ENCODE measurements around the gene ADCY5. TPM values are rescaled to one million over a fixed set of nuclear protein-coding genes. Genes with fewer than 3 reads are reported as not detected.

The ADCY5 gene
- polyA plus RNA-seq, 1 experiment = 0.21 TPM

DNA sequence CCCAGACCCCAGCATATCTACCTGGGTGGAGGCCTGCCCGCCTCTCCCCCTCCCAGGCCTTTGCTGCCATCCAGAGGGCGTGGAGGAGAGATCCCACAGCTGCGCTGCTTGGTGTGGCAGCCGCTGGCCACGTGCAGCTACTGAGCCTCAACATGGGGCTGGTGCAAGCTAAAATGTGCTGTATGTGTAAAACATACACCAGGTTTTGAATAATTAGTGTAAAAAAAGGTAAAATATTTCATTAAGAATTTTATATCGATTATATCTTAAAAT, 151.3 kb downstream of the ADCY5 start:
- ChIA-PET CTCF (interaction anchor here (1.0 kb wide), 1 partner anchor 9 kb away, joined by 3 read pairs; no protein-coding TSS in a partner anchor), POLR2A (no interaction called here)
- H3K36me3 ChIP-seq (ENCODE audit: control insufficient read depth, insufficient read depth, low read length) = no peaks in the 10 kb centered on the region
- H3K27me3 ChIP-seq (ENCODE audit: control insufficient read depth, insufficient read depth, low read length) = peaks cover 5% of the 10 kb centered on the region
- DNase-seq (ENCODE audit: low read depth) = no peak
- no peak overlapping the region for H3K4me3 ChIP-seq (ENCODE audit: low read depth, low read length)
- TF ChIP-seq, protein P1, sequence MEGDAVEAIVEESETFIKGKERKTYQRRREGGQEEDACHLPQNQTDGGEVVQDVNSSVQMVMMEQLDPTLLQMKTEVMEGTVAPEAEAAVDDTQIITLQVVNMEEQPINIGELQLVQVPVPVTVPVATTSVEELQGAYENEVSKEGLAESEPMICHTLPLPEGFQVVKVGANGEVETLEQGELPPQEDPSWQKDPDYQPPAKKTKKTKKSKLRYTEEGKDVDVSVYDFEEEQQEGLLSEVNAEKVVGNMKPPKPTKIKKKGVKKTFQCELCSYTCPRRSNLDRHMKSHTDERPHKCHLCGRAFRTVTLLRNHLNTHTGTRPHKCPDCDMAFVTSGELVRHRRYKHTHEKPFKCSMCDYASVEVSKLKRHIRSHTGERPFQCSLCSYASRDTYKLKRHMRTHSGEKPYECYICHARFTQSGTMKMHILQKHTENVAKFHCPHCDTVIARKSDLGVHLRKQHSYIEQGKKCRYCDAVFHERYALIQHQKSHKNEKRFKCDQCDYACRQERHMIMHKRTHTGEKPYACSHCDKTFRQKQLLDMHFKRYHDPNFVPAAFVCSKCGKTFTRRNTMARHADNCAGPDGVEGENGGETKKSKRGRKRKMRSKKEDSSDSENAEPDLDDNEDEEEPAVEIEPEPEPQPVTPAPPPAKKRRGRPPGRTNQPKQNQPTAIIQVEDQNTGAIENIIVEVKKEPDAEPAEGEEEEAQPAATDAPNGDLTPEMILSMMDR (IDR thresholded peaks at IDR 0.05; ENCODE audit: insufficient read depth, low read depth, low read length) = no peak

DNA sequence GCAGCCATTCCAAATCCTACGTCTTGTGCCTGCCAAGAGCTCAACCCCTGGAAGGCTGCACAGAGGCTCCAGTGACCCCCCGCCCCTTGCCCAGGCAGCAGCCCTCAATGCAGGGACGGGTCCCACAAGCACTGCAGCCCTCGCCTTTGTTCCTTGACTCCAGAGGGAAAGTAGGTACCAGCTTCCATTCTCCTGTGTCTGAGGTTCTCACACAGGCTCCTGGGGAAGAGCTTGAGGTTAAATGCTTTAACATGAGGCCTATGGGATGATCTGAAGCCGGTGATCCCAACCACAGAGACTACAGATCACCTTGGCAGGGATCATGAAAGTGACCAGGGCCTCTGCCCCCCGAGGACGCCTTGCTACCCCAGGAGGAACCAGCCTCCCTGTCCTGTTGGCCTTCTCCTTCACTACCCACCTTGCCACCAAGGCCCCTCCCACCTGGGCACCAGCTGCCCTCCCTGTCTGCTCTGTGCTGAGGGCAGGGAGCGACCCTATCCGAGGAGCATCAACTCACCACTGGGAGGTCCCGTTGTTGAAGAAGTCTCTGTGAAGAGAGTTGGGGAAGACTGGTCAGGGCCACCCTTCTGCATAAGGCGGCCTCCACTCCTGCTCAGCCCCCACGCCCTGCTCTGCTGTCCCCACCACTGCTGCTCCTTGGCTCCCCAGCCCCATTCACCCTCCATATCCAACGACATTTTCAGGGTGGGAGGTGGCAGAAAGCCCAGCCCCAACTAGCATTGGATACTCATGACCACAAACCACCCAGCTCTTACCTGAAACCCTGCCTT, 151.9 kb downstream of the ADCY5 start:
- Histone ChIP-seq H3K4me3 (ENCODE audit: low read depth, low read length) (no peak overlapping the region), H3K36me3 (ENCODE audit: control insufficient read depth, insufficient read depth, low read length) (no peaks in the 10 kb centered on the region), H3K27me3 (ENCODE audit: control insufficient read depth, insufficient read depth, low read length) (peaks cover 5% of the 10 kb centered on the region)
- ChIA-PET CTCF (interaction anchor here (0.9 to 1.0 kb wide), 3 partner anchors 7 to 193 kb away, joined by 3 to 5 read pairs (median 3); no protein-coding TSS in a partner anchor), POLR2A (no interaction called here)
- no peak for DNase-seq (ENCODE audit: low read depth)
- TF ChIP-seq, protein P1 (IDR thresholded peaks at IDR 0.05; ENCODE audit: insufficient read depth, low read depth, low read length) = no peak

DNA sequence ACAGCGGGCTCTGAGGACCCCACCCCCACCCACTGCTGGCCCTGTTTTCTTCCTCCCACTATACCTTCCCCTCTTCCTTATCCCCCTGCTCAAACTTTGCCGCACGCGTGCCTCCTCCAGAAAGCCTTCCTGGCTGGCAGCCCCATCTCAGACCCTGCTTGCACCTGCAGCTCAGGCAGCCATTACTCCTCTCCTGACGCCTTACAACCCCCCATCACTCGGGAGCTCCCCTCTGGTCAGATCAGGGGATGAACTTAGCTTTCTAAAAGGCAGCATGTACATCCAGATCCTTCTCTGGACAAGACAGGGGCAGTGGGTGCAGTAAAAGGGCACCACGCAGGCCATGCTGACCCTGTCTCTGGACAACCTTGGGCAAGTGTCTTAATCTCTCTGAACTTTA, 152.6 kb downstream of the ADCY5 start:
- DNase-seq (ENCODE audit: low read depth) = no peak
- Histone ChIP-seq H3K36me3 (ENCODE audit: control insufficient read depth, insufficient read depth, low read length) (no peaks in the 10 kb centered on the region), H3K27me3 (ENCODE audit: control insufficient read depth, insufficient read depth, low read length) (peaks cover 5% of the 10 kb centered on the region), H3K4me3 (ENCODE audit: low read depth, low read length) (no peak overlapping the region)
- TF ChIP-seq, protein P1 (IDR thresholded peaks at IDR 0.05; ENCODE audit: insufficient read depth, low read depth, low read length) = no peak
- ChIA-PET POLR2A (no interaction called here), CTCF (interaction anchor here (0.9 to 1.0 kb wide), 2 partner anchors 8 to 193 kb away, joined by 3 to 5 read pairs; no protein-coding TSS in a partner anchor)

DNA sequence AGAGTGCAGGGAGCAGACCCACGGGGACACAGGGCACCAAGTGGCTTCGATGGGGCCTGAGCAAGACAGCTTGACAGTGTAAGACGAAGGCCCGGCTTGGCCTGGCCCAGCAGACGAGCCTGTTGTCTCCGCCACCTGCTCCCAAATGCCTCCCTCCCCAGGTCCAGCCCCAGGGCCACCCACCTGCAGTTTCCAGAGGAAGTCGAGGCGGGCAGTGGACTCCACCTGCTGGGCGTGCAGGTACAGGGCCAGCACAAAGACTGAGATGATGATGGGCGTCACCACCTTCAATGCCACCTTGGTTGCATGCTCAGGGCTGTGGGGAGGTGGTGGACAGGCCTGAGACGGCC, 153.0 kb downstream of the ADCY5 start:
- Histone ChIP-seq H3K4me3 (ENCODE audit: low read depth, low read length) (no peak overlapping the region), H3K27me3 (ENCODE audit: control insufficient read depth, insufficient read depth, low read length) (peaks cover 5% of the 10 kb centered on the region), H3K36me3 (ENCODE audit: control insufficient read depth, insufficient read depth, low read length) (no peaks in the 10 kb centered on the region)
- TF ChIP-seq, protein P1 (IDR thresholded peaks at IDR 0.05; ENCODE audit: insufficient read depth, low read depth, low read length) = no peak
- POLR2A ChIA-PET = no interaction called here
- DNase-seq (ENCODE audit: low read depth) = no peak
- CTCF ChIA-PET = interaction anchor here (0.9 kb wide), 1 partner anchor 194 kb away, joined by 5 read pairs; no protein-coding TSS in a partner anchor

DNA sequence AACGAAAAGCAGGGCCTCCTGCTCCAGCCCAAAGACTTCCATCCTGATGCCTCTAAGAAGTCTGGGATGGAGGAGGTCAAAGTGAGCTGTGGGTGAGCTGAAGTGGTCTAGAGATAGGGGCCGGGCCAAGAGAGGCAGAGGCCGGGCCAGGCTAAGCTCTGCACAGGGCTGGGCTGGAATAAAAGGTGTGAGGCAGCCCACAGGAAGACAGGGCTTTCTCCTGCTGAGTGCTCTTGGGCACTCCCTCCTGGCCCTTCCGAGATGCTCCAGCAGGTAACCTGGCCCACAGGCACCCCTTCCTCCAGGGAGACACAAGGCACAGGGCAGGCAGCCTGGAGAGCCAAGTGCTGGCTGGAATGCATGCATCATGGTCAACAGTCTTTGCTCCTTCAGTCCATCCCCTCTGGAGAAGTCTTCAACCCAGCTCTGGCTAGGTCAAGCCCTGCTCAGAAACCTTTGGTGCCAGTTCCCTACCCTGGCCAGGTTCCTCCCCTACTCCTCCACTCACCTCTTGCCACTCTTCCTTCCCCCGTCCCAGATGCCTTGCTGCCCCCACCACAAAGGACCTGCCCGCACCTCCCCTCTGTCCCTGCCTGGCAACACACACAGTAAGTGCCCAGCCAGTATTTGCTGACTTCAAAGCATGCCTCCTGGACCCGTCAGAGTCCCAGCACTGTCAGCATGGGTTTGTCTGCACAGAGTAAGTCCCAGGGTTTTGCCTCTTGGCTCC, 153.6 kb downstream of the ADCY5 start:
- TF ChIP-seq, protein P1 (IDR thresholded peaks at IDR 0.05; ENCODE audit: insufficient read depth, low read depth, low read length) = no peak
- Histone ChIP-seq H3K4me3 (ENCODE audit: low read depth, low read length) (no peak overlapping the region), H3K36me3 (ENCODE audit: control insufficient read depth, insufficient read depth, low read length) (no peaks in the 10 kb centered on the region), H3K27me3 (ENCODE audit: control insufficient read depth, insufficient read depth, low read length) (peaks cover 5% of the 10 kb centered on the region)
- POLR2A ChIA-PET = no interaction called here
- CTCF ChIA-PET = no interaction called here
- DNase-seq (ENCODE audit: low read depth) = no peak
